Measurements from ENCODE around the gene IRGM.
"Not testable (repeated sequence)": the region's sequence is repeated elsewhere in the genome, so short reads cannot be mapped to it uniquely, and the experiment has no call there.

IRGM gene

DNA sequence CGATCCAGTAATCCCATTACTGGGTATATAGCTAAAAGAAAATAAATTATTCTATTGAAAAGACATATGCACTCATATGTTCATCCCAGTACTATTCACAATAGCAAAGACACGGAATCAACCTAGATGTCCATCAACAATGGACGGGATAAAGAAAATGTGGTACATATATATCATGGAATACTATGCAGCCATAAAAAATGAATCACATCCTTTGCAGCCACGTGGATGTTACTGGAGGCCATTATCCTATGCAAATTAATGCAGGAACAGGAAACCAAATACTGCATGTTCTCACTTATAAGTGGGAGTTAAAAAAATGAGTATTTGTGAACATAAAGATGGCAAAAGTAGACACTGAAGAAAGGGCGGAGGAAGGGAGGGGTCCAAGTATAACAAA lies 16.6 kb upstream of the IRGM start:
- TF ChIP-seq, protein P1, sequence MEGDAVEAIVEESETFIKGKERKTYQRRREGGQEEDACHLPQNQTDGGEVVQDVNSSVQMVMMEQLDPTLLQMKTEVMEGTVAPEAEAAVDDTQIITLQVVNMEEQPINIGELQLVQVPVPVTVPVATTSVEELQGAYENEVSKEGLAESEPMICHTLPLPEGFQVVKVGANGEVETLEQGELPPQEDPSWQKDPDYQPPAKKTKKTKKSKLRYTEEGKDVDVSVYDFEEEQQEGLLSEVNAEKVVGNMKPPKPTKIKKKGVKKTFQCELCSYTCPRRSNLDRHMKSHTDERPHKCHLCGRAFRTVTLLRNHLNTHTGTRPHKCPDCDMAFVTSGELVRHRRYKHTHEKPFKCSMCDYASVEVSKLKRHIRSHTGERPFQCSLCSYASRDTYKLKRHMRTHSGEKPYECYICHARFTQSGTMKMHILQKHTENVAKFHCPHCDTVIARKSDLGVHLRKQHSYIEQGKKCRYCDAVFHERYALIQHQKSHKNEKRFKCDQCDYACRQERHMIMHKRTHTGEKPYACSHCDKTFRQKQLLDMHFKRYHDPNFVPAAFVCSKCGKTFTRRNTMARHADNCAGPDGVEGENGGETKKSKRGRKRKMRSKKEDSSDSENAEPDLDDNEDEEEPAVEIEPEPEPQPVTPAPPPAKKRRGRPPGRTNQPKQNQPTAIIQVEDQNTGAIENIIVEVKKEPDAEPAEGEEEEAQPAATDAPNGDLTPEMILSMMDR (IDR thresholded peaks at IDR 0.05; ENCODE audit: control insufficient read depth, extremely low read depth, insufficient read depth): no peak
- no peak for DNase-seq (ENCODE audit: low read depth)
- no peak overlapping the region for H3K4me3 ChIP-seq (ENCODE audit: low read depth, low read length)

DNA sequence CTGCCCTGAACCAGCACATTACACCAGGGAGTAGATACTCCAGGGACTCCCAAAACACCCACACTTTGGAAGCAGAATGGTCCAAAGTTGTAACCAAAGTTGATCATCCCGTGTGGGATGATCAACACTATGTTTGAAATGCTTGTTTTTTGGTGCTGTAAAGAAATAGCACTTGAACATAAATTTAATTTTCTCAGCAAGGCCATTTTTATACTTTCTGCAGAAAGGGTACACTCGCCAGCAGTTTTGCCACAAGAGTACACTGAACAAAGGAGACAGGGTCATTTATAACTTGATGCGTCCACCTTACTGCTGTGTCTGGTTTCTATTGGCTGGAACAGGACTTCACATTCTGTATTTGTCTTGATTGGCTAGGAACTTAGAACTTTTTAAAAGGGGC lies 14.5 kb upstream of the IRGM start:
- H3K4me3 ChIP-seq (ENCODE audit: low read depth, low read length); DNase-seq (ENCODE audit: low read depth): not testable (repeated sequence)

DNA sequence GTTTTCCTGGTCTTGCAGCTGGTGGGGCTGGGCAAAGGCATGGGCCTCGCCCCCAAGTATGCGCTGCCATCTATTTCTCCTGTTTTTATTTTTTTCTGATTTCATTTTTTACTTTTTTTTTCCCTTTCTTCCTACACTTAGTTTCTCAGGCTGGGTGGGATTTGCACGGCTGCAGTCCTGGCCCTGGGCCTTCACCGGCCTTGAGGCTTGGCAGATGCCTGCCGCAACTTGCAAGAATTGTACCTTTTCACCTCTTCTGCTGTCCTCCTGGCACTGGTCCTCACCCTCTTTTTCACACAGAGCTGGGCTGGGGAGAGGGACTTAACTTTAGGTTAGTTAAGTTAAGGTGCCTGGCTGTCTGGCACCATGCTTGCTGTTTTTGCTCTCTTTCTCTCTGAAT lies 10.3 kb upstream of the IRGM start:
- DNase-seq (ENCODE audit: low read depth): no peak
- TF ChIP-seq, protein P1 (IDR thresholded peaks at IDR 0.05; ENCODE audit: control insufficient read depth, extremely low read depth, insufficient read depth): no peak
- no peak overlapping the region for H3K4me3 ChIP-seq (ENCODE audit: low read depth, low read length)

DNA sequence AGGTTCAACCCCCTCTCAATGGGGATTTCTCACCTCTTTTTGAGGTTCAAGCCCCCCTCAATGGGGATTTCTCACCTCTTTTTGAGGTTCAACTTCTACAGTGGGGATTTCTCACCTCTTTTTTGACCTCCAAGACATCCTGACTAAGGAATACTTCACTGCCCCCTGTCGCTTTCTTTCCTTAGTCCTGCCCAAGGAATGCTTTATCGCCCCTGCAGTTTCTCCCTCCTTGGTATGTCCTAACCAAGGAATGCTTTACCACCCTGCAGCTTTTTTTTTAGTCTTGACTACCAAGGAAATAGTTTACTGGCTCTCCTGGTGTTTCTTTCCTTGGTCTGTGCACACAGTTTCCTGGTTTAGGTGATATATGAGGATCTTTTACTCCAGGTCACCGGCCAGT lies 9.6 kb upstream of the IRGM start:
- no peak overlapping the region for H3K4me3 ChIP-seq (ENCODE audit: low read depth, low read length)
- no peak for DNase-seq (ENCODE audit: low read depth)
- TF ChIP-seq, protein P1 (IDR thresholded peaks at IDR 0.05; ENCODE audit: control insufficient read depth, extremely low read depth, insufficient read depth): no peak

DNA sequence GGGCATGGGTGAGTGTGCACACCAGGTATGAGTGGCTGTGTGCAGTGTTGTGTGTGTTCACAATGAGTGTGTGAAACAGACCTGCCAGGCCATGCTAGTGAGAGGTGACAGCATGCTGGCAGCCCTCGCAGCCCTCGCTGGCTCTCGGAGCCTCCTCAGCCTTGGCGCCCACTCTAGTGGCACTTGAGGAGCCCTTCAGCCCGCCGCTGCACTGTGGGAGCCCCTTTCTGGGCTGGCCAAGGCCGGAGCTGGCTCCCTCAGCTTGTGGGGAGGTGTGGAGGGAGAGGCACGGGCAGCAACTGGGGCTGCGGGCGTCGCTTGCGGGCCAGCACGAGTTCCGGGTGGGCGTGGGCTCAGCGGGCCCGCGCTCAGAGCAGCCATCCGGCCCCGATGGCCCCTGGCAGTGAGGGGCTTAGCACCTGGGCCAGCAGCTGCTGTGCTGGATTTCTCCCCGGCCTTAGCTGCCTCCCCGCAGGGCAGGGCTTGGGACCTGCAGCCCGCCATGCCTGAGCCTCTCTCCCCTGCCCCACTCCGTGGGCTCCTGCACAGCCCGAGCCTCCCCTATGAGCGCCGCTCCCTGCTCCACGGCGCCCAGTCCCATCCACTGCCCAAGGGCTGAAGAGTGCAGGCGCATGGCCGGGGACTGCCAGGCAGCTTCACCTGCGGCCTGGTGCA lies 999 bp upstream of the IRGM start:
- not testable (repeated sequence) for DNase-seq (ENCODE audit: low read depth); H3K4me3 ChIP-seq (ENCODE audit: low read depth, low read length)

DNA sequence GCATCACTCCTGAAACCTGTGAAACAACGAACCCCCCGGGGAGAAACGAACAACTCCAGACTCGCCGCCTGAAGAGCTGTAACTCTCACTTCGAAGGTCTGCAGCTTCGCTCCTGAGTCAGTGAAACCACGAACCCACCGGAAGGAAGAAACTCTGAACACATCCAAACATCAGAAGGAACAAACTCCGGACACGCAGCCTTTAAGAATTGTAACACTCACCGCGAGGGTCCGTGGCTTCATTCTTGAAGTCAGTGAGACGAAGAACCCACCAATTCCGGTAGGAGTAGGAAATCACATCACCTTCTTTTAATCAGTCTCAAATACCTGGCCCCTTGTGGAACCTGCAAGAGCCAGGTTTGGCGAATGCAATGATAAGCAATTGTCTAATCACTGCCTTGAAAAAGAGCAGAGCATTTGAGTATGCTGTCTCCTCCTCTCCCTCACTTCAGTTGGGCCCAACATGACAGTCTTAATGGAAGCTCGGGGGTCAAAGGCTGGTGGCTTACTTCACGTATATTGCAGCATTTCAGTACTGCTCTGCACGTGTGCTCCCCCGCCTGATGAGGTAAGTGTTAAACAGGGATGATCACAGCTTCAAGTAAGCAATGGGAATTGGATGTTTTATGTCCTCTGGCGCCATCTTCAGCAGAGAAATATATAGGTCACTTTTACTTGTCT lies 473 bp downstream of the IRGM start:
- TF ChIP-seq, protein P1 (IDR thresholded peaks at IDR 0.05; ENCODE audit: control insufficient read depth, extremely low read depth, insufficient read depth): peak; percentile 84
- DNase-seq (ENCODE audit: low read depth): peak; percentile 81
- H3K4me3 ChIP-seq (ENCODE audit: low read depth, low read length): no peak overlapping the region

DNA sequence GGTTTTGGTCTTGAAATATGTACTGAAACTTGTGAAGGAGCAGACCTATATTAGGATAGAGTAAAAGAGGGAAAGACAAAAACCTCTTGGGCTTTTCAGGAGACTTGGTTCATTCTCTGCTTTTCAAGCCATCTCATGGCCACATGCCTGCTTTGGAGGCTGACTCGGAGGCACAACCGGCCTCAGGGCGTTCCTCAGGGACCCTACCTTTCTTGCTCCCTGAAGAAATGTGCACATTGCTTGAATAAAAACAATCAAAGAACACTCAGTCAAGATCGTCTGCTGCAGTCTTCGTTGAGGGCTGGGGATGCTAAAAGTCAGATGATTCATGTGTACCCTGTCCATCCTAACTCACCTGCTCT lies 994 bp downstream of the IRGM start:
- H3K4me3 ChIP-seq (ENCODE audit: low read depth, low read length): no peak overlapping the region
- no peak for DNase-seq (ENCODE audit: low read depth)
- TF ChIP-seq, protein P1 (IDR thresholded peaks at IDR 0.05; ENCODE audit: control insufficient read depth, extremely low read depth, insufficient read depth): no peak

DNA sequence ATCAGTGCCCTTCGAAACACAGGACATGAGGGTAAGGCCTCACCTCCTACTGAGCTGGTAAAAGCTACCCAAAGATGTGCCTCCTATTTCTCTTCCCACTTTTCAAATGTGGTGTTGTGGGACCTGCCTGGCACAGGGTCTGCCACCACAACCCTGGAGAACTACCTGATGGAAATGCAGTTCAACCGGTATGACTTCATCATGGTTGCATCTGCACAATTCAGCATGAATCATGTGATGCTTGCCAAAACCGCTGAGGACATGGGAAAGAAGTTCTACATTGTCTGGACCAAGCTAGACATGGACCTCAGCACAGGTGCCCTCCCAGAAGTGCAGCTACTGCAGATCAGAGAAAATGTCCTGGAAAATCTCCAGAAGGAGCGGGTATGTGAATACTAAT lies 1.9 kb downstream of the IRGM start:
- TF ChIP-seq, protein P1 (IDR thresholded peaks at IDR 0.05; ENCODE audit: control insufficient read depth, extremely low read depth, insufficient read depth): no peak
- no peak for DNase-seq (ENCODE audit: low read depth)
- H3K4me3 ChIP-seq (ENCODE audit: low read depth, low read length): no peak overlapping the region
